T-cell (primary cell): ENCODE measurements around the gene CRIP1. TPM values are rescaled to one million over a fixed set of nuclear protein-coding genes. Genes with fewer than 3 reads are reported as not detected.
A peak's percentile ranks its signal among the peaks of the same experiment; 100 is the strongest.

Experiments
- ATAC-seq, 4 experiments: fragments of 200-7000 bp in 3 of 4; fragments of 150-1000 bp in 1 of 4; cut with Tn5 transposase; replicated peaks in 1 of 4; 1 replicate in 3 of 4; 2 replicates in 1 of 4; pipeline ENCODE4 v1.10.0; 2021; ENCODE audit warnings: moderate library complexity in 3 of 4, mild to moderate bottlenecking in 2 of 4, moderate number of reproducible peaks in 1 of 4
- CTCF ChIA-PET, 2 donors: fragments of 300-600 bp; sonication (Branson Sonifier 250); formaldehyde crosslinking; loops; one replicate each; lab custom pipeline; 2022; ENCODE audit warnings: antibody characterized with exemption in 2 of 2; lab: Charles Lee
- POLR2A ChIA-PET, 2 donors: fragments of 300-600 bp; sonication (Branson Sonifier 250); formaldehyde crosslinking; loops; one replicate each; lab custom pipeline; 2022; ENCODE audit warnings: antibody characterized with exemption in 2 of 2; lab: Charles Lee
- DNase-seq, 35 experiments: peaks; one replicate each; pipeline versions ENCODE4 v3.0.0 to v3.0.0-alpha.2; 2013 to 2023
- H3K27ac ChIP-seq: one replicate; pipeline ENCODE4 v1.5.1; 2013; ENCODE audit warnings: low read length
- H3K27me3 ChIP-seq, 2 experiments: replicated peaks in 1 of 2; 1 replicate in 1 of 2; 2 replicates in 1 of 2; pipeline versions ENCODE4 v1.6.1 to v1.7.0; 2013; ENCODE audit warnings: low read length in 1 of 2, mixed read lengths in 1 of 2; ENCODE audit not compliant: control insufficient read depth in 2 of 2, insufficient read depth in 2 of 2; ENCODE audit errors: extremely low read depth in 1 of 2
- H3K36me3 ChIP-seq, 2 donors: 1 replicate in 1 of 2; 2 replicates in 1 of 2; pipeline versions ENCODE4 v1.6.1 to v1.7.0; 2013; ENCODE audit warnings: low read length in 1 of 2; ENCODE audit not compliant: control insufficient read depth in 2 of 2, insufficient read depth in 1 of 2; ENCODE audit errors: extremely low read depth in 1 of 2
- H3K4me1 ChIP-seq, 2 experiments: 1 replicate in 1 of 2; 2 replicates in 1 of 2; pipeline versions ENCODE4 v1.6.1 to v1.7.0; 2013; ENCODE audit warnings: low read length in 2 of 2, mixed read lengths in 1 of 2; ENCODE audit not compliant: insufficient read depth in 2 of 2, control insufficient read depth in 1 of 2; ENCODE audit errors: extremely low read depth in 1 of 2
- H3K4me3 ChIP-seq, 2 donors: 1 replicate in 1 of 2; 2 replicates in 1 of 2; pipeline versions ENCODE4 v1.5.1 to v1.7.0; 2013; ENCODE audit warnings: mild to moderate bottlenecking in 2 of 2, low read length in 1 of 2, moderate library complexity in 1 of 2; ENCODE audit not compliant: control insufficient read depth in 1 of 2; ENCODE audit errors: extremely low read depth in 1 of 2
- H3K9me3 ChIP-seq: 2 replicates; pipeline ENCODE4 v1.7.0; 2013
- H3K27ac Mint-ChIP-seq, 2 donors: one replicate each; pipeline ENCODE4 v1.8.0; 2020 to 2021; ENCODE audit warnings: mild to moderate bottlenecking in 2 of 2, mixed read lengths in 2 of 2
- H3K27me3 Mint-ChIP-seq, 2 donors: one replicate each; pipeline ENCODE4 v1.8.0; 2021 to 2022; ENCODE audit warnings: mixed read lengths in 2 of 2
- H3K36me3 Mint-ChIP-seq: one replicate; pipeline ENCODE4 v1.8.0; 2021; ENCODE audit warnings: mixed read lengths
- H3K4me1 Mint-ChIP-seq, 3 donors: one replicate each; pipeline ENCODE4 v1.8.0; 2020 to 2022; ENCODE audit warnings: mixed read lengths in 3 of 3, mild to moderate bottlenecking in 1 of 3
- H3K4me3 Mint-ChIP-seq, 3 donors: one replicate each; pipeline ENCODE4 v1.8.0; 2020 to 2022; ENCODE audit warnings: mild to moderate bottlenecking in 3 of 3, mixed read lengths in 3 of 3, moderate library complexity in 3 of 3
- H3K9me3 Mint-ChIP-seq, 3 donors: one replicate each; pipeline ENCODE4 v1.8.0; 2020 to 2022; ENCODE audit warnings: mixed read lengths in 3 of 3
- WGBS: methylation state at CpG from one replicate; pipeline ENCODE4 v1.1.5; 2013; ENCODE audit warnings: missing lambda C conversion rate; ENCODE audit not compliant: insufficient coverage; 5-methylcytosine and 5-hydroxymethylcytosine counted together
- total RNA-seq, 35 experiments: library from RNA in 6 of 35; stranded (reverse) in 6 of 35; fragments of 120-200 nt in 1 of 35; gene quantifications; one replicate each; pipeline versions ENCODE4 v1.2.1 to v1.2.4 and lab custom pipeline; 2013 to 2026

Gene CRIP1
- total RNA-seq, 5 donors from 2014 or later (not counting 1 experiment from before 2014, with no cell fraction given) = 224 to 477 (median 329) TPM

GRCh38 chr14:105491366-105491973, 4.8 kb downstream of the CRIP1 start:
- no peaks in the 10 kb centered on the region for H3K27me3 Mint-ChIP-seq
- ATAC-seq = peak; percentile 4 to 28 (median 6)
- Histone ChIP-seq H3K4me1 (peaks cover 6 to 46% of the 10 kb centered on the region in 2 experiments), H3K9me3 (no peaks in the 10 kb centered on the region), H3K27me3 (no peaks in the 10 kb centered on the region), H3K4me3 (peak overlapping the region; percentile 46 to 52), H3K27ac (peak overlapping the region; percentile 100), H3K36me3 (peaks cover 0 to 9% of the 10 kb centered on the region in 2 donors)
- ChIA-PET POLR2A (interaction anchor here in 1 of 2 donors (0.6 to 1.1 kb wide), 3 partner anchors 10 to 93 kb away, joined by 3 to 11 read pairs (median 3); partner anchors contain the start of gene TEX22), CTCF (interaction anchor here (0.6 to 3.7 kb wide), 5 partner anchors 10 to 191 kb away, joined by 3 to 74 read pairs (median 9); partner anchors contain the start of gene BRF1 (in 1 of the 2))
- H3K4me3 Mint-ChIP-seq = peak overlapping the region; percentile 79 to 87 (median 84)
- WGBS = 0% methylated on average over 51 of the region's 53 CpGs
- H3K4me1 Mint-ChIP-seq = peaks cover 20 to 26% (median 22%) of the 10 kb centered on the region in 3 donors
- peak overlapping the region; percentile 87 to 93 for H3K27ac Mint-ChIP-seq
- peak; percentile 38 to 90 (median 82) for DNase-seq
- H3K36me3 Mint-ChIP-seq = peaks cover 5% of the 10 kb centered on the region
- no peaks in the 10 kb centered on the region for H3K9me3 Mint-ChIP-seq

- H3K4me1 Mint-ChIP-seq = peaks cover 17 to 22% (median 19%) of the 10 kb centered on the region in 3 donors
- Histone ChIP-seq H3K27ac (peak overlapping the region; percentile 100), H3K9me3 (no peaks in the 10 kb centered on the region), H3K4me3 (no peak overlapping the region), H3K36me3 (peaks cover 0 to 9% of the 10 kb centered on the region in 2 donors), H3K4me1 (peaks cover 5 to 40% of the 10 kb centered on the region in 2 experiments), H3K27me3 (no peaks in the 10 kb centered on the region)
- WGBS = 93% methylated on average over 20 of the region's 24 CpGs
- ATAC-seq = no peak
- DNase-seq = peak in 1 of 35 experiments; percentile 18
- ChIA-PET CTCF (interaction anchor here (0.6 to 3.7 kb wide), 5 partner anchors 11 to 122 kb away, joined by 3 to 74 read pairs (median 9); no protein-coding TSS in a partner anchor), POLR2A (interaction anchor here in 1 of 2 donors (0.5 to 1.0 kb wide), 3 partner anchors 71 to 190 kb away, joined by 3 to 11 read pairs (median 8); partner anchors contain the start of gene TEX22)
- peak overlapping the region; percentile 69 to 87 for H3K27ac Mint-ChIP-seq
- no peaks in the 10 kb centered on the region for H3K27me3 Mint-ChIP-seq
- peak overlapping the region; percentile 79 to 87 (median 84) for H3K4me3 Mint-ChIP-seq
- no peaks in the 10 kb centered on the region for H3K9me3 Mint-ChIP-seq
- H3K36me3 Mint-ChIP-seq = peaks cover 5% of the 10 kb centered on the region
Measured at GRCh38 chr14:105492031-105492970, 5.6 kb downstream of the CRIP1 start.

- Histone ChIP-seq H3K4me1 (peaks cover 5 to 34% of the 10 kb centered on the region in 2 experiments), H3K4me3 (no peak overlapping the region), H3K27ac (no peak overlapping the region), H3K27me3 (no peaks in the 10 kb centered on the region), H3K36me3 (peaks cover 0 to 9% of the 10 kb centered on the region in 2 donors), H3K9me3 (no peaks in the 10 kb centered on the region)
- no peaks in the 10 kb centered on the region for H3K9me3 Mint-ChIP-seq
- H3K27ac Mint-ChIP-seq = no peak overlapping the region
- ATAC-seq = no peak
- peaks cover 5% of the 10 kb centered on the region for H3K36me3 Mint-ChIP-seq
- WGBS = 97% methylated on average over 15 of the region's 20 CpGs
- H3K4me3 Mint-ChIP-seq = peak overlapping the region; percentile 3 to 22 (median 13)
- DNase-seq = peak in 1 of 35 experiments; percentile 17
- H3K4me1 Mint-ChIP-seq = peaks cover 15 to 22% (median 19%) of the 10 kb centered on the region in 3 donors
- H3K27me3 Mint-ChIP-seq = no peaks in the 10 kb centered on the region
- CTCF ChIA-PET = interaction anchor here in 1 of 2 donors (0.6 kb wide), 1 partner anchor 45 kb away, joined by 3 read pairs; no protein-coding TSS in a partner anchor
- POLR2A ChIA-PET = no interaction called here
Measured at GRCh38 chr14:105492971-105493871, 6.5 kb downstream of the CRIP1 start.

GRCh38 chr14:105493921-105494605, 7.4 kb downstream of the CRIP1 start:
- Histone ChIP-seq H3K27me3 (no peaks in the 10 kb centered on the region), H3K9me3 (no peaks in the 10 kb centered on the region), H3K36me3 (peaks cover 0 to 3% of the 10 kb centered on the region in 2 donors), H3K4me3 (no peak overlapping the region), H3K27ac (no peak overlapping the region), H3K4me1 (peaks cover 0 to 25% of the 10 kb centered on the region in 2 experiments)
- no peak for ATAC-seq
- Mint-ChIP-seq H3K27ac (no peak overlapping the region), H3K27me3 (no peaks in the 10 kb centered on the region), H3K4me1 (peaks cover 13 to 14% (median 14%) of the 10 kb centered on the region in 3 donors), H3K36me3 (peaks cover 5% of the 10 kb centered on the region), H3K4me3 (no peak overlapping the region), H3K9me3 (no peaks in the 10 kb centered on the region)
- peak in 1 of 35 experiments; percentile 1 for DNase-seq
- ChIA-PET POLR2A (no interaction called here), CTCF (no interaction called here)
- 98% methylated on average over 9 of the region's 16 CpGs for WGBS

- Histone ChIP-seq H3K36me3 (peaks cover 0 to 3% of the 10 kb centered on the region in 2 donors), H3K4me1 (peaks cover 0 to 20% of the 10 kb centered on the region in 2 experiments), H3K27me3 (no peaks in the 10 kb centered on the region), H3K27ac (no peak overlapping the region), H3K4me3 (no peak overlapping the region), H3K9me3 (no peaks in the 10 kb centered on the region)
- POLR2A ChIA-PET = no interaction called here
- DNase-seq = no peak
- CTCF ChIA-PET = no interaction called here
- Mint-ChIP-seq H3K27ac (no peak overlapping the region), H3K4me1 (peaks cover 8 to 9% (median 9%) of the 10 kb centered on the region in 3 donors), H3K27me3 (no peaks in the 10 kb centered on the region), H3K9me3 (no peaks in the 10 kb centered on the region), H3K4me3 (no peak overlapping the region), H3K36me3 (peaks cover 1% of the 10 kb centered on the region)
- WGBS = 100% methylated on average over 2 of the region's 6 CpGs
- no peak for ATAC-seq
Measured at GRCh38 chr14:105494606-105494929, 7.9 kb downstream of the CRIP1 start.
